ENCODE measurements around the gene OR52H1. TPM values are rescaled to one million over a fixed set of nuclear protein-coding genes. Genes with fewer than 3 reads are reported as not detected.

Gene OR52H1
- total RNA-seq, 1 donor from 2014 or later, result not detected

DNA sequence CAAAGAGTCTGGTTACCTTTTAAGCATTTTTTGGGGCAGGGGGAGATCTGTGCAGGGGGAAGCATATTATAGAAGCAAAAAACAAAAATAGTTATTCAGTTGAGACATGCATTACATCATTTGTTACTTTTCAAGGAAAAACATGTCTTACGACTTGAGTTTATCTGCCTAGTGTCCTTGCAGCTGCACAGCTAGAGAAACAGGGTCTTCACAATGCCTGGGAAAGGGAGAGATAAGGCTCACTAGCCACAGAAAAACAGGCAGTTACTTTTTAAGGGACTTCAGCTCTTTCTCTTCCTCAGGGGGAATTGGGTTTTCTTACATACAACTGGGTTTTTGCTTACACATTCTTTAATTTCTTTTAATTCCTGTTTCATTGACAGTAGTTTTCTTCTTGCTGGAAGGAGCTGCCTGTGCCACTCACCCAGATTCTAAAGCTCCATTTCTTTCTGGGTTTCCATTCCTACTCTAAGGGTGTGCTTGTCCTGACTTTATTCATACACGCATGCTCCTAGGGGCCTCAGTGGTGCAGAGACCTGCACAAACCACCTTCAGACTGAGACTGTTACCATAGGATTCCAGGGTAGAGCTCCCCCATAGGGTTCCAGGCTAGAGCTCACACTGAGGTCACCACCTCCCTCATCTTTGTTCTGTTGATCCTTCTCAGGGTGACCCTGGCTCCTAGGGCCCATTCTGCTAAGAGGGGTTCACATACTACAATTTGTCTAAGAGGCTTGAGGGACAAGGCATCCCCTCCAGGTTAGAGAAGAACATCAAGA, 17.1 kb downstream of the OR52H1 start:
- no peak for DNase-seq

DNA sequence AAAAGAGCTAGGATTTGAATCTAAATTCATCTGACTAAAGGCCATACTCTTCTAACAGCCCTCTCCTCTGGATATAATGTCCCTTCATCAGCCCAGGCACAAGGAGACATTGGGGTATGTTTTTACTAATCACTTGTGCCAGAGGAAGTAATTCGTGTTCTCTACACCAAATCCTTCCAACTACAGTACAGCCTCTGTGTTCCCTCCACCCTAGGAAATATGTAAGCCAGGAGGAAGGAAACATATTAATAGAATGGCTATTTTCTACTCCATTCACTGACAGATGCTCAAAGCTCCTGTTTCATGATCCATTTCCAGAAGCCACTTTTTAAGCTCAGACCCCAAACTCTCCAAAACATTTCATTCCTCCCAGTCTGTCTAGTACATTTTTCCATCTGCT, 19.8 kb downstream of the OR52H1 start:
- DNase-seq, result no peak

DNA sequence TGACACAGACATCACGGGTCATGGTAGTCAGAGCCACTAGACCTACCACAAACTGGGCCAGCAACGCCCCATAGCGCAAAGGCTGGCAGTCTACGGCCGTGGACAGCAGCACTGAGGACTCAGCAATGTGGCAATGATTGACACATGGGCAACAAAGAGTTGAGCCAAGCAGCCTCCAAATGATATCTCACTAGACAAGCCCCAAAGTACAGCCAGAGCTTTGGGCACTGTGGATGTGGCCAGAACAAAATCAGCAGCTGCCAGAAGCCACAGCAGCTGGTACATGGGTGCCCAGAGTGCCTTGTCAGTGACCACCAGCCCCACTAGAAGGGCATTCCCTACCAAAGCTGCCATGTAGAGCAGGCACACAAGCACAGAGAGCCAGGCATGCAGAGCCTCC, 20.6 kb downstream of the OR52H1 start:
- DNase-seq, result no peak

DNA sequence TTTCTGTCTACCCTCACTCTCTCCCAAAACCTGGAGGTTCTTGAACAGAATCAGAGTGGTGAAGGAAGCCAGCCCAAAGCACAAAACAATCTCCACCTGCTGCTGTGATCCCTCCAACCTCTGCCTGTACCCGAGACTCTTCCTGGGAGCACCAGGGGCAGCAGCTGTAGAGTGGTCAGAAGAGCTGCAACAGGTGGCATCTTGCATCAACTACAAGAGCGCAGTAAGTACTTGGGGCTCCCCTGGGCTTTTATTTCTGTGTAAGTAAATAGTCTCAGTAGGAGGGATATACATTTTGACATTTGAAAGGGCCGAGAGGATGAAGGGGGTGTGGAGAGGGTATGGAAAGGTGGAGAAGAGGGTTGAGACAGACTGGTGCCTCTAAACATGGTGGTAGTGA, 23.6 kb downstream of the OR52H1 start:
- no peak for DNase-seq

DNA sequence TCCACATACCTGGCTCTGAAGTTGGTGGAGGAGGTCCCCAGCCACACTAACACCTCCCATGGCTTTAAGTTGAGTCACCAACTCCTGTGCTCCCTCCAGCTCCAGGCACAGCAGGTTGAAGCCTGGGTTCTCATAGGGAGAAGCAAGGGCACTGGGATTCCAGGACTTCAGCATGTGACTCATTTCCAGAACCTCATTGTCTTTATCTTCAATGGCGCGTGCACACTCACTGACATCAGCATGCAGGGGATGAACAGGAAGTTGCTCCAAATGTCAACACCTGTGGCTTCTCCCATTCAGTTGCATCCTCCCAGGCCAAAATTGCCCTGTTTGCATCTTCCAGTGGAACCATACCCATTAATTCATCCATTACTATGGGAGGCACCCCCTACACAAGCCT, 26.0 kb downstream of the OR52H1 start:
- no peak for DNase-seq

DNA sequence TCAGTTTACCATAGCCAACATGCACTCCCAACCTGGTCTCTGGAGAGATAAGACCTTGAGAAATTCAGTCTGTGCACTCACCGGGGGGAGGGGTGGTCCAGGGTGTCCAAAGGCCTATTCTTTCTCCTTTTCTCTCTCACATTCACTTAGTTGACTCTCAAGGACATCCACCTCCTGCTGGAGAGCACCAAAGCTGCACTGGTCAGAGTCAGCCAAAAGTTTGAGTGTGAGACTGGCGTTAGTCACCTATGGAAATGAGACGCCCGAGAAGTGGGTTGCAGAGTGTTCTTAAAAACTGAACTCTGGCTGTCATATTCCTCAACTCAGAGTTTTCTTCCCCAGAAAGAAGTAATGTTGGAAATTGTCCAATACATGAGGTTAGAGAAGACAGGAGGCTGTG, 26.8 kb downstream of the OR52H1 start:
- DNase-seq, result no peak

DNA sequence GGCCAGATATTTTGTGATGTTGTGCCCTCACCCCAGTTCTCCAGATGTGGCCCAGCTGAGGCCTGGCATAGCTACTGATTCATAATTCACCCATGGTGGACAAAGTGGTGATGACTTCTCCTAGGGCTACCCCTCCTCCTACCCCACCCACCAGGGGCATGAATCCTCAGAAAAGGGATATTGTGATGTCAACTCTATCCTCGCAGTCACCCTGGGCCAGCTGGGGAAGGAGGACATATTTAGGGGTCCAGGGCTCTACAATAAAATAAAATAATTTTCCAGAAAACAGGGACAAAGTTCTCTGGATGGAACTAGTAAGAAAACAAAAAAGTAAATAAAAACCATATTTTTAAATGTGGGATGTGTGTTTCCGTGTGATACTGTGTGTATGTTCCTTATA, 31.7 kb downstream of the OR52H1 start, which contains the start of gene UBQLNL:
Gene UBQLNL, minus strand, starts transcription at position 101 of the 400 bp plus-strand sequence. CDS start 258 bp downstream, outside the sequence.
- no peak for DNase-seq

DNA sequence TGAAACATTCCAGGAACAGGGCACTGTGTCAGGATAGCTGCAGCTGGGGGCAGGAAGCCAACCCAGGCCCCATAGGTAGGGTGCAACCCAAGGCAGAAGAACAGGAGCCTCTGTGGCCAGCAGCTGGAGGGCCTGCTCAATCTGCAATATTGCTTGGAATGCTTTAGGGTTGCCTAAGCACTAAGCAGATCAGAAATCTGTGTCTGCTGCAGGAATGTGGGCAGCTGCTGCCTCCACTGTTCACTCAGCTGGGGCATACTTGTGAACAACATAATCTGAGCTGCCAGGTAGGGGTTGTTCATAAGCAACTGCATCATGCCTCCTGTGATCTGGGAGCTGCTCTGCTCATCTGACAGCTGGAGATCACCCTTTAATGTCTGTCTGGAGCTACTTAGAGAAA, 33.5 kb downstream of the OR52H1 start:
- DNase-seq, result no peak

DNA sequence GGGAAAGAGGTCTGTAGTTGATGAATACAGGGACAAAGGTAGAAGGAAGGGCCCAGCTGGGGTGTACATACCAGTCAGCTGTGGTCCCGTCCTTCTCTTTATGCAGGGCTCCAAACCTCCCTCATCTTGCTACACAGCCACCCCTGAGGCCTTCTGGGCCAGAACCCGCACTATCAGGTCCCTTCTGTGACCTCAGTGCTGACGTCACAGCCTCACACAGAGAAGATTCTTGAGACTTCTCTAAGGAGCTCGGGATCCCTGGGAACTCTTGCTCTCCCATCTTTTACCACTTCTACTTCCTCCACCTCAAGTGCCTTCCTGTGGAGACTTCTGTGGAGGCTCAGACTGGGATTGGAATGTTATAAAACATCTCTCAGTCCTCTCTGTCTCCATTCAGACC, 38.5 kb downstream of the OR52H1 start, which contains the start of gene UBQLN3:
Gene UBQLN3, minus strand, starts transcription at position 155 of the 400 bp plus-strand sequence. CDS start 399 bp downstream, outside the sequence.
- DNase-seq, result no peak

DNA sequence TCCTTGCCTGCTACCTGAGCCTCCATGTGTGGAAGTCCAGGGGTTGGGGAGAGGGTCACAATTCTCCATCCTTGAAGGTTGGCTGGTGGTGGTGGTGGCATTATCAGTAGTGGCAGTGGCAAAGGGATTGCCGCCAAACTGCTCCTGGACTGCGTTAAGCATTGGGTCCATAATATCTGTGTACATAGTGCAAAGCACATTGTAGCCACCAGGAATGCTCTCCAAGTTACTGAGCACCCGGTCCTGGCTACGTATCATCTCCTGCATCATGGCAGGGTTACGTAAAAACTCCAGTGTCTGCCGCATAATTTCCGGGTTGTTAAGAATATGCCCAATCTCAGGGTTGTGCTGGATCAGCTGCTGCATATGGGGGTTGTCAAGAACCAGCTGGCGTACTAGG, 39.7 kb downstream of the OR52H1 start:
- DNase-seq, result no peak

DNA sequence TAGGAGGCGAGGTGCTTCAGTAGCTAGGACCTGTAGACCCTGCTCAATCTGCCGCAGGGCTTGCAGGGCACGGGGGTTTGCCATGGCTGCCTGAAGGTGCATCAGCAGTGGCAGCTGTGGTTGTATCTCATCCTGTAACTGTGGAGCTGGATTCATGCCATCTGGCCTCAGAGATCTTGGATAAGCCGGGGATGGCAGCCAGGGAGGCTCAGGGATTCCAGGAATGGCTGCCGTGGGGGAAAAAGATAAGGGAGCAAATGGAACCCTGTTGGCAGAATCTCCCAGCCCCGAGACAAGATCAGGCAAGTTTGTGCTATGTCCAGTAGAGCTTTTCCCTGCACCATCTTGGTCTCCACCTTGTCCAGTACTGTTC, 40.4 kb downstream of the OR52H1 start:
- DNase-seq, result no peak

DNA sequence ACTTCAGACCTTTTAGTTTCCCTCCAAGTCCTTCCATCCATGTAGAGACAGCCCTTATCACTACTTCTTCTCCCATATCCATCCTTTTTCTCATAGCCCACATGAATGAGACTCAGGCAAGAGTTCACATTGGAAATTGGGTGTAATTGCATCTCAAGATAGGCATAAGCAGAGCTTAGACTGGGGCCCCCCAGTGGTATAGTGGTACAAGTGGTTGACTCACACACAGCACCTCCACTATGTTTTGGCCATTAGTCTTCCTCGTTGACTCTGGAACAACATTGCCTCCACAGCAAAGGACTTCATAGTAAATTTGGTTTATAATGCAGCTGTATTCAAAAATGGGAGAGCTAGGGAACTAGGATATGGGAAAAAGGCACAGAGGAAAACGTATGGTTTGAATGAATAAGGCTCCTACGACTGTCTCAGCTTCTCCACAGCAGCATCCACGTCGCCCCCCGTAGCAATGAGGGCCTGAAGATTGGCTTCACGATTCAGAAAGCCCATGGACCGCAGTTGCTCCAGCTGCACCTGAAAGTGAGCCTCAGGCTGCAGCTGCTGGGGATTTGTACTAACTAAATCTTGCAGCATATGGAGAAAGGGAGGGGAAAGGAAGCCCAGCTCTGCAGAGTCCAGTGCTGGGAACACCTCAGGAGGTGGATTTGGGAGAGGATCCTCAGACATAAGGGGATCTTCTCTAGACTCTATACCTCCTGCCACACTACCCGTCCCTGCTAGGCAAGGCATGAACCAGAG, 41.0 kb downstream of the OR52H1 start:
- DNase-seq, result no peak

DNA sequence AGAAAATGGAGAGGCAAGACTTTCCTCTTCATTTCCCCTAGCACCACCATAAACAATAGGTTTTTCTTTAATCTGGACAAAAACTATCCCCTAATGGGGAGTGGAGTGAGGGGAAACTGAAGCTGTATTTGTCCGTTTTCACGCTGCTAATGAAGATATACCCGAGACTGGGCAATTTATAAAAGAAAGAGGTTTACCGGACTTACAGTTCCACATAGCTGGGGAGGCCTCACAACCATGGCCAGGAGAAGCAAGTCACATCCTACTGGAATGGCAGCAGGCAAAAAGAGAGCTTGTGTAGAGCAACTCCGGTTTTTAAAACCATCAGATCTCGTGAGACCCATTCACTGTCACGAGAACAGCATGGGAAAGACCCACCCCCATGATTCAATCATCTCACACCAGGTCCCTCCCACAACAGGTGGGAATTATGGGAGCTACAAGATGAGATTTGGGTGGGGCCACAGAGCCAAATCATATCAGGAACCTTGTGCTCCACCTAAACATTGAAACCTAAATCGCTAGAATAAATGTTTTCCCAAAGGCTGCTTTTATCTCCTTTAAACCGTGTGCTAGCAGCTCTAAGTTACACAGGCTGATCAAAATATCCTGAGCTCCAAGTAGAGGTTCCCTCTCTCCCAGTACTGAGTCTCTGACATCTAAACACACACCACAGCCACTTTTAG, 42.8 kb downstream of the OR52H1 start:
- DNase-seq, result no peak

DNA sequence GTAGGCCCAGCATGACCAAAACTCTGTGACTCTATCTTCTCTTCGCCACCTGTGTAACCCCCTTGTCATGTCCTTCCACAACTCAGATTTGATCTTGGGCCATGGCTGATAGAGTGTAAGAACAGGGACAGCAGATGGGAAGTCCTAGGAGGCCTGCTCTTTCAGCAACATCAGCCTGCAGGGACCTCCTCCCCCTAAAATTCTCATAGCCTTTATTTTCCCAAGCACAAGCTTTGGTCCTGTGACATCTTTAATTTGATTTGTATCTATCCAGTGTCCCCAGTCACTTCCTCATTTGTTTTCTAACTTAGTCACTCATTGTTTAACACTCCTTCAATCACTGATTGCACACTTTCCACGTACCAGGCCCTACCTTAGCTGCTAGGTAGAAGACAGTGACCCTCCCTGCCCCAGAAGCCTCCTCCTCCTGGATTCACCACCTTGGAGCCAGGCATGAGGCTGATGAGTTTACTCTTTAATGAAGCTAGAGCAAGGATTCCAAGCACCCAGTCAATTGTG, 43.9 kb downstream of the OR52H1 start:
- no peak for DNase-seq

DNA sequence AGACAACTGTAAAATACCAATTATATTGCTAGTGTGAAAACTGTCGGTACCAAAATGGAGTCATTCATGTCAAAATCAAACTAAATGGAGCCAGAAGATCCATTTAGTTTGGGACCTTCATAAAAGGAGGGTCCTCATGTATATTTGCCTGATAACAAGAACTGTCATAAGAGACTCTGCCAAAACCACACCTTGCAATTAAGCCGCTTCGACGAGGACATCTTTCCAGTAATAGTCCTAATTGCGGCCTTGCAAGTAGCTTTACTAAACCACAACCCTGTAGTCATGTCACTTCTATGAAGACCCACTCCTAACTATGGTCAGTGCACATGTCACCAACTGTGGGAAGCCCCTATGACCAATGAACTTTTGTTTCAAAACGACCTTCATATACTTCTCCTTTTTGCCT, 47.9 kb downstream of the OR52H1 start:
- no peak for DNase-seq

DNA sequence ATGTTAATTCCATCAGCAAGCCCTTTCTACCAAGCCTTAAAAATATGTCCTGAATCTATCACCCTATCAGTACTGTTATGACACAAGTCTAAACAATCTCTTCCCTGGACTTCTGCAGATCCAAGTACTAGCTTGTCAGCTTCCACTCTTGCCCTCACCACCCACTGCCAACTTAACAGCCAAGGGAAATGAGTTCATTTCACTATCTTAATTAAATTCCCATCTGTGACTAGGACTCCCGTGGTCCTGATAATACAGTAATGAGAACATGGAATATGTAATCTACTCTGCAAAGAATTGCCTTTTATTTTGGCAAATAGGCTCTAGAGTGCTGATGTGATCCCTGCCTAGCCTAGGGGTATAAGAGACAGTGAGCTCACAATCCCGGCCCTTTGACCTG, 48.7 kb downstream of the OR52H1 start:
- no peak for DNase-seq

Other genes with a start within 250 kb of the OR52H1 start
- gene OR51B4, start 246.6 kb downstream of the OR52H1 start, total RNA-seq, result not detected in 2 replicates
- gene OR51B2, start 224.2 kb downstream of the OR52H1 start, total RNA-seq, result not detected in 2 replicates
- not detected in 2 replicates for gene OR51B5, start 205.0 kb downstream of the OR52H1 start, total RNA-seq
- not detected in 2 replicates for gene OR51B6, start 197.0 kb downstream of the OR52H1 start, total RNA-seq
- not detected in 2 replicates for gene OR51M1, start 164.7 kb downstream of the OR52H1 start, total RNA-seq
- gene OR51Q1, start 126.4 kb downstream of the OR52H1 start, total RNA-seq, result not detected in 2 replicates
- not detected in 2 replicates for gene OR51I1, start 107.0 kb downstream of the OR52H1 start, total RNA-seq
- gene OR51I2, start 99.2 kb downstream of the OR52H1 start, total RNA-seq, result not detected in 2 replicates
- gene OR52D1, start 59.9 kb downstream of the OR52H1 start, total RNA-seq, result not detected in 2 replicates
- not detected in 2 replicates for gene UBQLN3, start 38.6 kb downstream of the OR52H1 start, total RNA-seq
- 0.05 TPM in 1 of 2 replicates, not detected in the other for gene UBQLNL, start 31.8 kb downstream of the OR52H1 start, total RNA-seq
- not detected in 2 replicates for gene OR52B6, start 32.3 kb upstream of the OR52H1 start, total RNA-seq
- gene TRIM6, start 48.1 kb upstream of the OR52H1 start, total RNA-seq, result 1.0 and 3.3 TPM in 2 replicates
- 16.3 and 17.0 TPM in 2 replicates for gene TRIM34, start 76.5 kb upstream of the OR52H1 start, total RNA-seq
- gene TRIM5, start 136.5 kb upstream of the OR52H1 start, total RNA-seq, result 83.0 and 86.6 TPM in 2 replicates
- 133 and 143 TPM in 2 replicates for gene TRIM22, start 141.2 kb upstream of the OR52H1 start, total RNA-seq
- gene OR56B1, start 187.9 kb upstream of the OR52H1 start, total RNA-seq, result not detected in 2 replicates
- gene OR52N4, start 205.7 kb upstream of the OR52H1 start, total RNA-seq, result 0.17 TPM in 1 of 2 replicates, not detected in the other
- gene OR52N5, start 234.8 kb upstream of the OR52H1 start, total RNA-seq, result not detected in 2 replicates
- not detected in 2 replicates for gene OR52N1, start 242.7 kb upstream of the OR52H1 start, total RNA-seq